GM12875 (cell line): ENCODE measurements around the gene TNFRSF12A.
"Not testable (repeated sequence)": the region's sequence is repeated elsewhere in the genome, so short reads cannot be mapped to it uniquely, and the experiment has no call there.

Source experiments
- H3K4me3 ChIP-seq: one replicate; pipeline ENCODE4 v1.5.1; 2011; ENCODE audit warnings: low read depth, low read length, control low read depth
- CTCF ChIP-seq: IDR thresholded peaks from 2 replicates; pipeline ENCODE4 v1.5.1; 2011; ENCODE audit warnings: low read depth, mild to moderate bottlenecking, control low read depth, inconsistent platforms, low read length, moderate library complexity, borderline replicate concordance; ENCODE audit not compliant: insufficient read depth

Gene TNFRSF12A

GRCh38 chr16:3051494-3051893 lies 31.3 kb downstream of the TNFRSF12A start:
- no peak overlapping the region for H3K4me3 ChIP-seq
- TF ChIP-seq CTCF: no peak

GRCh38 chr16:3052571-3053329 lies 32.6 kb downstream of the TNFRSF12A start:
- not testable (repeated sequence) for H3K4me3 ChIP-seq

- H3K4me3 ChIP-seq: not testable (repeated sequence)
Measured at GRCh38 chr16:3053330-3053710, 33.2 kb downstream of the TNFRSF12A start.

- no peak overlapping the region for H3K4me3 ChIP-seq
- TF ChIP-seq CTCF: no peak
Measured at GRCh38 chr16:3054965-3055733, 35.0 kb downstream of the TNFRSF12A start.

- not testable (repeated sequence) for H3K4me3 ChIP-seq
Measured at GRCh38 chr16:3055734-3056115, 35.6 kb downstream of the TNFRSF12A start.

GRCh38 chr16:3056336-3057180 lies 36.4 kb downstream of the TNFRSF12A start:
- H3K4me3 ChIP-seq: no peak overlapping the region
- no peak for TF ChIP-seq CTCF

- TF ChIP-seq CTCF: no peak
- H3K4me3 ChIP-seq: no peak overlapping the region
Measured at GRCh38 chr16:3057181-3058138, 37.3 kb downstream of the TNFRSF12A start.
